WI38 (cell line): ENCODE results near the gene ANKS1B.

Experiments used
- H3K4me3 ChIP-seq: 2 replicates; pipeline ENCODE4 v1.5.1; 2011; ENCODE audit warnings: low read depth, mild to moderate bottlenecking, control low read depth, low read length
- CTCF ChIP-seq: IDR thresholded peaks from 2 replicates; pipeline ENCODE4 v1.5.1; 2012; ENCODE audit warnings: low read depth, mild to moderate bottlenecking, control low read depth, low read length

ANKS1B gene

GRCh38 chr12:98721204-98721702, 1263.5 kb downstream of the ANKS1B start:
- no peak for TF ChIP-seq CTCF

GRCh38 chr12:98719515-98720504, 1264.9 kb downstream of the ANKS1B start:
- TF ChIP-seq CTCF = no peak
- no peak overlapping the region for H3K4me3 ChIP-seq

More at GRCh38 chr12:98721204-98721702, 1263.5 kb downstream of the ANKS1B start:
- H3K4me3 ChIP-seq = no peak overlapping the region

- H3K4me3 ChIP-seq = no peak overlapping the region
- no peak for TF ChIP-seq CTCF
Measured at GRCh38 chr12:98714426-98714825, 1270.3 kb downstream of the ANKS1B start.

GRCh38 chr12:98709022-98709421, 1275.7 kb downstream of the ANKS1B start:
- no peak for TF ChIP-seq CTCF
- no peak overlapping the region for H3K4me3 ChIP-seq

GRCh38 chr12:98701166-98701565, 1283.6 kb downstream of the ANKS1B start:
- no peak for TF ChIP-seq CTCF
- no peak overlapping the region for H3K4me3 ChIP-seq

GRCh38 chr12:98699586-98699985, 1285.2 kb downstream of the ANKS1B start:
- TF ChIP-seq CTCF = no peak

More at GRCh38 chr12:98699586-98699985, 1285.2 kb downstream of the ANKS1B start:
- H3K4me3 ChIP-seq = no peak overlapping the region
